Peyer's patch (tissue), 4 donors: ENCODE results near the gene PDE4D.

Experiments
- CTCF ChIP-seq, 6 experiments: fragments of 450-650 bp in 4 of 6; fragments of 200-600 bp in 2 of 6; sonication (generic) in 1 of 6; IDR thresholded peaks; one replicate each; pipeline ENCODE4 v1.5.1; 2017 to 2019; ENCODE audit warnings: antibody characterized with exemption in 6 of 6, mild to moderate bottlenecking in 3 of 6, moderate library complexity in 1 of 6
- POLR2A ChIP-seq, 2 donors: fragments of 450-650 bp; IDR thresholded peaks; one replicate each; pipeline ENCODE4 v1.5.1; 2017; ENCODE audit warnings: antibody characterized with exemption in 2 of 2, mild to moderate bottlenecking in 2 of 2, moderate library complexity in 2 of 2

- no peak for TF ChIP-seq CTCF (IDR thresholded peaks at IDR 0.05)
- TF ChIP-seq POLR2A (IDR thresholded peaks at IDR 0.05) = no peak
Measured at GRCh38 chr5:59516161-59516560, 377.4 kb downstream of the PDE4D start.
